SK-N-SH (cell line): ENCODE data around the gene DHX57. TPM values are rescaled to one million over a fixed set of nuclear protein-coding genes. Genes with fewer than 3 reads are reported as not detected.

Source experiments
- CTCF ChIA-PET: fragments of 300-600, 350-600 bp; formaldehyde crosslinking; extraction: SDS; loops from one replicate; lab custom pipeline; 2021; lab: Yijun Ruan, JAX
- POLR2A ChIA-PET: fragments of 350-600 bp; sonication (Branson Sonifier 250); formaldehyde crosslinking; extraction: SDS; loops from one replicate; lab custom pipeline; 2020; ENCODE audit warnings: antibody characterized with exemption, inconsistent platforms; lab: Yijun Ruan, JAX
- DNase-seq: peaks from one replicate; pipeline ENCODE4 v3.0.0; 2012
- H2AFZ ChIP-seq: fragments of 200-600 bp; sonication (generic); 2 replicates; pipeline ENCODE4 v1.8.1; 2016; ENCODE audit warnings: antibody characterized with exemption, mild to moderate bottlenecking, low read depth
- H3F3A ChIP-seq: fragments of 200-600 bp; sonication (generic); replicated peaks from 2 replicates; pipeline ENCODE3; 2016; ENCODE audit warnings: antibody characterized with exemption, mild to moderate bottlenecking; ENCODE audit not compliant: insufficient read depth
- H3K27ac ChIP-seq, 2 experiments: fragments of 200-500 bp in 1 of 2; fragments of 200-600 bp in 1 of 2; sonication (Bioruptor generic) in 1 of 2; sonication (generic), shearing (Covaris generic) in 1 of 2; 2 replicates each; pipeline versions ENCODE4 v1.5.1 to v1.6.1; 2014 to 2016; ENCODE audit warnings: low read depth in 2 of 2, inconsistent platforms in 1 of 2, low read length in 1 of 2, mild to moderate bottlenecking in 1 of 2, mixed read lengths in 1 of 2
- H3K27me3 ChIP-seq: fragments of 200-600 bp; sonication (generic), shearing (Covaris generic); 2 replicates; pipeline ENCODE4 v1.6.1; 2016; ENCODE audit warnings: mixed run types; ENCODE audit not compliant: insufficient read depth
- H3K36me3 ChIP-seq, 2 experiments: fragments of 200-500 bp in 1 of 2; fragments of 200-600 bp in 1 of 2; sonication (Bioruptor generic) in 1 of 2; sonication (generic) in 1 of 2; replicated peaks in 1 of 2; 2 replicates each; pipeline versions ENCODE3 to v1.5.1; 2014 to 2016; ENCODE audit warnings: low read length in 1 of 2, mild to moderate bottlenecking in 1 of 2; ENCODE audit not compliant: insufficient read depth in 2 of 2, control insufficient read depth in 1 of 2
- H3K4me1 ChIP-seq, 2 experiments: fragments of 200-500 bp in 1 of 2; fragments of 200-600 bp in 1 of 2; sonication (Bioruptor generic) in 1 of 2; sonication (generic), shearing (Covaris generic) in 1 of 2; 2 replicates each; pipeline versions ENCODE4 v1.5.1 to v1.6.1; 2014 to 2016; ENCODE audit warnings: low read depth in 1 of 2, low read length in 1 of 2, mixed run types in 1 of 2; ENCODE audit not compliant: insufficient read depth in 2 of 2, control insufficient read depth in 1 of 2
- H3K4me2 ChIP-seq: fragments of 200-600 bp; sonication (generic), shearing (Covaris generic); 2 replicates; pipeline ENCODE4 v1.6.1; 2017; ENCODE audit warnings: mixed run types
- H3K4me3 ChIP-seq, 2 experiments: fragments of 200-500 bp in 1 of 2; fragments of 200-600 bp in 1 of 2; sonication (Bioruptor generic) in 1 of 2; sonication (generic), shearing (Covaris generic) in 1 of 2; 2 replicates each; pipeline versions ENCODE4 v1.5.1 to v1.8.1; 2014 to 2016; ENCODE audit warnings: low read depth in 2 of 2, inconsistent platforms in 1 of 2, low read length in 1 of 2, mild to moderate bottlenecking in 1 of 2, mixed read lengths in 1 of 2, moderate library complexity in 1 of 2
- H3K79me2 ChIP-seq: fragments of 200-600 bp; sonication (generic); 2 replicates; pipeline ENCODE4 v1.8.1; 2017; ENCODE audit warnings: mild to moderate bottlenecking; ENCODE audit not compliant: insufficient read depth
- H3K9ac ChIP-seq: fragments of 200-600 bp; sonication (generic); 2 replicates; pipeline ENCODE4 v1.6.1; 2017; ENCODE audit warnings: mixed run types
- H3K9me2 ChIP-seq: fragments of 200-600 bp; sonication (generic); 2 replicates; pipeline ENCODE4 v1.6.1; 2017; ENCODE audit warnings: mixed run types
- H3K9me3 ChIP-seq: fragments of 200-600 bp; sonication (generic); 2 replicates; pipeline ENCODE4 v1.6.1; 2017; ENCODE audit warnings: mixed run types, mild to moderate bottlenecking, moderate library complexity
- H4K20me1 ChIP-seq: fragments of 200-600 bp; sonication (generic); 2 replicates; pipeline ENCODE4 v1.6.1; 2017; ENCODE audit warnings: mild to moderate bottlenecking, mixed run types; ENCODE audit not compliant: insufficient read depth
- CHD2 ChIP-seq: fragments of 150-350 bp; IDR thresholded peaks from 2 replicates; pipeline ENCODE4 v1.6.1; 2018; ENCODE audit warnings: low read length; ENCODE audit not compliant: partially characterized antibody
- ELF1 ChIP-seq: IDR thresholded peaks from 2 replicates; pipeline ENCODE4 v1.4.0; 2012
- EZH2phosphoT487 ChIP-seq: fragments of 200-600 bp; sonication (generic); IDR thresholded peaks from 2 replicates; pipeline ENCODE4 v1.6.1; 2017; ENCODE audit warnings: low read depth, mixed run types, mild to moderate bottlenecking, antibody characterized with exemption, moderate library complexity, borderline replicate concordance
- FOXJ3 ChIP-seq: sonication (generic); formaldehyde crosslinking; IDR thresholded peaks from 2 replicates; pipeline ENCODE4 v1.5.1; 2020; ENCODE audit warnings: mild to moderate bottlenecking, missing genetic modification reagents
- FOXM1 ChIP-seq: IDR thresholded peaks from 2 replicates; pipeline ENCODE4 v1.4.0; 2012; ENCODE audit warnings: low read depth, mild to moderate bottlenecking
- GABPA ChIP-seq: IDR thresholded peaks from 2 replicates; pipeline ENCODE4 v1.4.0; 2012; ENCODE audit warnings: low read depth, mild to moderate bottlenecking
- GATA2 ChIP-seq: sonication (generic); formaldehyde crosslinking; IDR thresholded peaks from 2 replicates; pipeline ENCODE4 v1.5.0; 2020; ENCODE audit warnings: mild to moderate bottlenecking, missing genetic modification reagents
- JUND ChIP-seq: IDR thresholded peaks from 2 replicates; pipeline ENCODE4 v1.4.0; 2012
- MEF2A ChIP-seq: IDR thresholded peaks from 2 replicates; pipeline ENCODE4 v1.4.0; 2012; ENCODE audit warnings: low read depth, borderline replicate concordance
- MXI1 ChIP-seq: IDR thresholded peaks from 2 replicates; pipeline ENCODE4 v1.6.1; 2012; ENCODE audit warnings: mild to moderate bottlenecking, low read depth, low read length, improper control_type of control experiment
- NFIC ChIP-seq: IDR thresholded peaks from 2 replicates; pipeline ENCODE4 v1.4.0; 2012; ENCODE audit warnings: borderline replicate concordance
- NRF1 ChIP-seq: IDR thresholded peaks from 2 replicates; pipeline ENCODE4 v1.6.1; 2012; ENCODE audit warnings: low read depth, mild to moderate bottlenecking, low read length
- POLR2AphosphoS5 ChIP-seq: IDR thresholded peaks from 2 replicates; pipeline ENCODE4 v1.6.1; 2012; ENCODE audit warnings: low read depth, low read length
- RFX5 ChIP-seq: IDR thresholded peaks from 2 replicates; pipeline ENCODE4 v1.6.1; 2012; ENCODE audit warnings: mild to moderate bottlenecking, improper control_type of control experiment, low read length
- RXRA ChIP-seq: IDR thresholded peaks from 2 replicates; pipeline ENCODE4 v1.4.0; 2012; ENCODE audit warnings: low read depth, mild to moderate bottlenecking, borderline replicate concordance
- SIN3A ChIP-seq: IDR thresholded peaks from 2 replicates; pipeline ENCODE4 v1.6.1; 2012; ENCODE audit warnings: low read depth, mild to moderate bottlenecking, low read length, moderate library complexity, borderline replicate concordance
- SMC3 ChIP-seq: IDR thresholded peaks from 2 replicates; pipeline ENCODE4 v1.6.1; 2012; ENCODE audit warnings: low read depth, low read length, improper control_type of control experiment
- TAF1 ChIP-seq: IDR thresholded peaks from 2 replicates; pipeline ENCODE4 v1.6.1; 2012; ENCODE audit warnings: low read depth, mild to moderate bottlenecking, low read length, moderate library complexity, borderline replicate concordance
- TCF12 ChIP-seq: IDR thresholded peaks from 2 replicates; pipeline ENCODE4 v1.4.0; 2012
- TEAD4 ChIP-seq: IDR thresholded peaks from 2 replicates; pipeline ENCODE4 v1.4.0; 2012; ENCODE audit warnings: mild to moderate bottlenecking, borderline replicate concordance; ENCODE audit not compliant: insufficient read depth
- YY1 ChIP-seq: IDR thresholded peaks from 2 replicates; pipeline ENCODE4 v1.4.0; 2012; ENCODE audit warnings: low read depth, mild to moderate bottlenecking
- WGBS: methylation state at CpG from one replicate; pipeline ENCODE4 v1.1.6; 2017; ENCODE audit warnings: low lambda C conversion rate; 5-methylcytosine and 5-hydroxymethylcytosine counted together
- polyA plus RNA-seq, 3 experiments: library from polyadenylated mRNA; depleted of rRNA; stranded (reverse); fragments of >200 nt; gene quantifications; 2 replicates each; pipeline ENCODE4 v1.2.3, GENCODE V29; 2012
- TF ChIP-seq, protein P1 (sequence below): fragments of 150-350 bp; IDR thresholded peaks from 2 replicates; pipeline ENCODE4 v1.6.1; 2017; ENCODE audit warnings: antibody characterized with exemption, low read length, low read depth, borderline replicate concordance
- TF ChIP-seq, protein P2 (sequence below): IDR thresholded peaks from 2 replicates; pipeline ENCODE4 v1.4.0; 2012; ENCODE audit warnings: low read depth
- TF ChIP-seq, protein P3 (sequence below): IDR thresholded peaks from 2 replicates; pipeline ENCODE4 v1.4.0; 2012; ENCODE audit warnings: low read depth, borderline replicate concordance
- TF ChIP-seq, protein P4 (sequence below): fragments of 200-600 bp; sonication (generic); IDR thresholded peaks from 2 replicates; pipeline ENCODE4 v1.6.1; 2017; ENCODE audit warnings: antibody characterized with exemption, mild to moderate bottlenecking, moderate library complexity
- TF ChIP-seq, protein P5 (sequence below): IDR thresholded peaks from 2 replicates; pipeline ENCODE4; 2012
- TF ChIP-seq, protein P6 (sequence below): fragments of 150-350 bp; IDR thresholded peaks from 2 replicates; pipeline ENCODE4 v1.6.1; 2016; ENCODE audit warnings: mild to moderate bottlenecking, low read depth, low read length

DHX57 gene
- polyA plus RNA-seq, 1 of the 3 experiments (the other 2 are of a cell fraction), result 12.3 TPM

DNA sequence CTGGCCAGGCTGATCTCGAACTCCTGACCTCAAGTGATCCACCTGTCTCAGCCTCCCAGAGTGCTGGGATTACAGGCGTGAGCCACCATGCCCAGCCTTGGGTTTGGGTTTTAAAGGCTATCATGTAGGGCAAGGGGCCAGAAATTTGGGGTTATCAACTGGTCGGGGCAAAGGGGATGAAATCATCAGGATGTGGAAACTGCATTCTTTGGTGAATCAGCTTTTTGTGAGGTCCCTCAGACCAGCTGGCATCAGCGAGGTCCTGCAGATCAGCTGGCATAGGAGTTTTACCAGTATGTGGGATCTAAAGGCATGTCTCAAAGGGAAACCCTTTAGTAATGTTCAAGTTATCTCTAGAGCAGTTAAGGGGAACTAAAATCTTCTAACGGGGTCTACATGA lies 104.1 kb downstream of the DHX57 start:
- POLR2A ChIA-PET, result interaction anchor here (1.5 kb wide), 1 partner anchor 20 kb away, joined by 5 read pairs; the partner anchor contains the start of gene SRSF7
- no peaks in the 10 kb centered on the region for H3K79me2 ChIP-seq
- H3K4me2 ChIP-seq, result no peak overlapping the region
- H3K9me3 ChIP-seq, result no peaks in the 10 kb centered on the region
- 50% methylated on average over 5 of the region's 5 CpGs for WGBS
- H3K27me3 ChIP-seq, result no peaks in the 10 kb centered on the region
- peak overlapping the region; percentile 8 for H2AFZ ChIP-seq
- no peak for DNase-seq
- H3K4me1 ChIP-seq, result peaks cover 0 to 2% of the 10 kb centered on the region in 2 experiments; a peak in 2 of 4 replicates
- CTCF ChIA-PET, result interaction anchor here (1.4 kb wide), 1 partner anchor 105 kb away, joined by 4 read pairs; no protein-coding TSS in a partner anchor
- H3K9ac ChIP-seq, result no peak overlapping the region
- H3K27ac ChIP-seq, result no peak overlapping the region
- H4K20me1 ChIP-seq, result no peaks in the 10 kb centered on the region
- no peaks in the 10 kb centered on the region for H3K9me2 ChIP-seq
- H3K4me3 ChIP-seq, result no peak overlapping the region
- peaks cover 5% of the 10 kb centered on the region for H3F3A ChIP-seq
- no peaks in the 10 kb centered on the region for H3K36me3 ChIP-seq
- TF ChIP-seq, protein P1, sequence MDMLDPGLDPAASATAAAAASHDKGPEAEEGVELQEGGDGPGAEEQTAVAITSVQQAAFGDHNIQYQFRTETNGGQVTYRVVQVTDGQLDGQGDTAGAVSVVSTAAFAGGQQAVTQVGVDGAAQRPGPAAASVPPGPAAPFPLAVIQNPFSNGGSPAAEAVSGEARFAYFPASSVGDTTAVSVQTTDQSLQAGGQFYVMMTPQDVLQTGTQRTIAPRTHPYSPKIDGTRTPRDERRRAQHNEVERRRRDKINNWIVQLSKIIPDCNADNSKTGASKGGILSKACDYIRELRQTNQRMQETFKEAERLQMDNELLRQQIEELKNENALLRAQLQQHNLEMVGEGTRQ, result no peak
- TF ChIP-seq NFIC (peak; percentile 58), JUND (peak; percentile 59), EZH2phosphoT487 (no peak), RFX5 (no peak), FOXJ3 (CRISPR knock-in tag) (no peak), ELF1 (no peak), MXI1 (no peak), TCF12 (peak; percentile 79), TAF1 (no peak), GABPA (no peak), RXRA (peak; percentile 81; the same call in 1 of the 2 replicates), MEF2A (no peak), TEAD4 (0 out of 2 replicates have a peak, but pooled peaks have one; percentile 24), SIN3A (no peak), SMC3 (no peak), FOXM1 (no peak), CHD2 (no peak), NRF1 (no peak), GATA2 (CRISPR knock-in tag) (no peak), POLR2AphosphoS5 (no peak), YY1 (no peak)
- TF ChIP-seq, protein P2, sequence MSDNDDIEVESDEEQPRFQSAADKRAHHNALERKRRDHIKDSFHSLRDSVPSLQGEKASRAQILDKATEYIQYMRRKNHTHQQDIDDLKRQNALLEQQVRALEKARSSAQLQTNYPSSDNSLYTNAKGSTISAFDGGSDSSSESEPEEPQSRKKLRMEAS, result peak; percentile 63; the same call in 1 of the 2 replicates
- TF ChIP-seq, protein P3, sequence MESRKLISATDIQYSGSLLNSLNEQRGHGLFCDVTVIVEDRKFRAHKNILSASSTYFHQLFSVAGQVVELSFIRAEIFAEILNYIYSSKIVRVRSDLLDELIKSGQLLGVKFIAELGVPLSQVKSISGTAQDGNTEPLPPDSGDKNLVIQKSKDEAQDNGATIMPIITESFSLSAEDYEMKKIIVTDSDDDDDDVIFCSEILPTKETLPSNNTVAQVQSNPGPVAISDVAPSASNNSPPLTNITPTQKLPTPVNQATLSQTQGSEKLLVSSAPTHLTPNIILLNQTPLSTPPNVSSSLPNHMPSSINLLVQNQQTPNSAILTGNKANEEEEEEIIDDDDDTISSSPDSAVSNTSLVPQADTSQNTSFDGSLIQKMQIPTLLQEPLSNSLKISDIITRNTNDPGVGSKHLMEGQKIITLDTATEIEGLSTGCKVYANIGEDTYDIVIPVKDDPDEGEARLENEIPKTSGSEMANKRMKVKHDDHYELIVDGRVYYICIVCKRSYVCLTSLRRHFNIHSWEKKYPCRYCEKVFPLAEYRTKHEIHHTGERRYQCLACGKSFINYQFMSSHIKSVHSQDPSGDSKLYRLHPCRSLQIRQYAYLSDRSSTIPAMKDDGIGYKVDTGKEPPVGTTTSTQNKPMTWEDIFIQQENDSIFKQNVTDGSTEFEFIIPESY, result no peak
- TF ChIP-seq, protein P4, sequence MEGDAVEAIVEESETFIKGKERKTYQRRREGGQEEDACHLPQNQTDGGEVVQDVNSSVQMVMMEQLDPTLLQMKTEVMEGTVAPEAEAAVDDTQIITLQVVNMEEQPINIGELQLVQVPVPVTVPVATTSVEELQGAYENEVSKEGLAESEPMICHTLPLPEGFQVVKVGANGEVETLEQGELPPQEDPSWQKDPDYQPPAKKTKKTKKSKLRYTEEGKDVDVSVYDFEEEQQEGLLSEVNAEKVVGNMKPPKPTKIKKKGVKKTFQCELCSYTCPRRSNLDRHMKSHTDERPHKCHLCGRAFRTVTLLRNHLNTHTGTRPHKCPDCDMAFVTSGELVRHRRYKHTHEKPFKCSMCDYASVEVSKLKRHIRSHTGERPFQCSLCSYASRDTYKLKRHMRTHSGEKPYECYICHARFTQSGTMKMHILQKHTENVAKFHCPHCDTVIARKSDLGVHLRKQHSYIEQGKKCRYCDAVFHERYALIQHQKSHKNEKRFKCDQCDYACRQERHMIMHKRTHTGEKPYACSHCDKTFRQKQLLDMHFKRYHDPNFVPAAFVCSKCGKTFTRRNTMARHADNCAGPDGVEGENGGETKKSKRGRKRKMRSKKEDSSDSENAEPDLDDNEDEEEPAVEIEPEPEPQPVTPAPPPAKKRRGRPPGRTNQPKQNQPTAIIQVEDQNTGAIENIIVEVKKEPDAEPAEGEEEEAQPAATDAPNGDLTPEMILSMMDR, result no peak
- TF ChIP-seq, protein P5, sequence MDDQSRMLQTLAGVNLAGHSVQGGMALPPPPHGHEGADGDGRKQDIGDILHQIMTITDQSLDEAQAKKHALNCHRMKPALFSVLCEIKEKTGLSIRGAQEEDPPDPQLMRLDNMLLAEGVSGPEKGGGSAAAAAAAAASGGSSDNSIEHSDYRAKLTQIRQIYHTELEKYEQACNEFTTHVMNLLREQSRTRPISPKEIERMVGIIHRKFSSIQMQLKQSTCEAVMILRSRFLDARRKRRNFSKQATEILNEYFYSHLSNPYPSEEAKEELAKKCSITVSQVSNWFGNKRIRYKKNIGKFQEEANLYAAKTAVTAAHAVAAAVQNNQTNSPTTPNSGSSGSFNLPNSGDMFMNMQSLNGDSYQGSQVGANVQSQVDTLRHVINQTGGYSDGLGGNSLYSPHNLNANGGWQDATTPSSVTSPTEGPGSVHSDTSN, result peak; percentile 32; the same call in 1 of the 2 replicates
- TF ChIP-seq, protein P6, sequence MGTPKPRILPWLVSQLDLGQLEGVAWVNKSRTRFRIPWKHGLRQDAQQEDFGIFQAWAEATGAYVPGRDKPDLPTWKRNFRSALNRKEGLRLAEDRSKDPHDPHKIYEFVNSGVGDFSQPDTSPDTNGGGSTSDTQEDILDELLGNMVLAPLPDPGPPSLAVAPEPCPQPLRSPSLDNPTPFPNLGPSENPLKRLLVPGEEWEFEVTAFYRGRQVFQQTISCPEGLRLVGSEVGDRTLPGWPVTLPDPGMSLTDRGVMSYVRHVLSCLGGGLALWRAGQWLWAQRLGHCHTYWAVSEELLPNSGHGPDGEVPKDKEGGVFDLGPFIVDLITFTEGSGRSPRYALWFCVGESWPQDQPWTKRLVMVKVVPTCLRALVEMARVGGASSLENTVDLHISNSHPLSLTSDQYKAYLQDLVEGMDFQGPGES, result no peak
